GM12875 (cell line): ENCODE results near the gene OTOP2.

Experiments
- H3K4me3 ChIP-seq: one replicate; pipeline ENCODE4 v1.5.1; 2011; ENCODE audit warnings: low read depth, low read length, control low read depth
- TF ChIP-seq, protein P1 (sequence below): IDR thresholded peaks from 2 replicates; pipeline ENCODE4 v1.5.1; 2011; ENCODE audit warnings: low read depth, mild to moderate bottlenecking, control low read depth, inconsistent platforms, low read length, moderate library complexity, borderline replicate concordance; ENCODE audit not compliant: insufficient read depth

OTOP2 gene

GRCh38 chr17:74950207-74950606 is 26.1 kb downstream of the OTOP2 start:
- H3K4me3 ChIP-seq: no peak overlapping the region
- TF ChIP-seq, protein P1, sequence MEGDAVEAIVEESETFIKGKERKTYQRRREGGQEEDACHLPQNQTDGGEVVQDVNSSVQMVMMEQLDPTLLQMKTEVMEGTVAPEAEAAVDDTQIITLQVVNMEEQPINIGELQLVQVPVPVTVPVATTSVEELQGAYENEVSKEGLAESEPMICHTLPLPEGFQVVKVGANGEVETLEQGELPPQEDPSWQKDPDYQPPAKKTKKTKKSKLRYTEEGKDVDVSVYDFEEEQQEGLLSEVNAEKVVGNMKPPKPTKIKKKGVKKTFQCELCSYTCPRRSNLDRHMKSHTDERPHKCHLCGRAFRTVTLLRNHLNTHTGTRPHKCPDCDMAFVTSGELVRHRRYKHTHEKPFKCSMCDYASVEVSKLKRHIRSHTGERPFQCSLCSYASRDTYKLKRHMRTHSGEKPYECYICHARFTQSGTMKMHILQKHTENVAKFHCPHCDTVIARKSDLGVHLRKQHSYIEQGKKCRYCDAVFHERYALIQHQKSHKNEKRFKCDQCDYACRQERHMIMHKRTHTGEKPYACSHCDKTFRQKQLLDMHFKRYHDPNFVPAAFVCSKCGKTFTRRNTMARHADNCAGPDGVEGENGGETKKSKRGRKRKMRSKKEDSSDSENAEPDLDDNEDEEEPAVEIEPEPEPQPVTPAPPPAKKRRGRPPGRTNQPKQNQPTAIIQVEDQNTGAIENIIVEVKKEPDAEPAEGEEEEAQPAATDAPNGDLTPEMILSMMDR: no peak

- no peak overlapping the region for H3K4me3 ChIP-seq
- TF ChIP-seq, protein P1: no peak
Measured at GRCh38 chr17:74951065-74951464, 27.0 kb downstream of the OTOP2 start.

DNA sequence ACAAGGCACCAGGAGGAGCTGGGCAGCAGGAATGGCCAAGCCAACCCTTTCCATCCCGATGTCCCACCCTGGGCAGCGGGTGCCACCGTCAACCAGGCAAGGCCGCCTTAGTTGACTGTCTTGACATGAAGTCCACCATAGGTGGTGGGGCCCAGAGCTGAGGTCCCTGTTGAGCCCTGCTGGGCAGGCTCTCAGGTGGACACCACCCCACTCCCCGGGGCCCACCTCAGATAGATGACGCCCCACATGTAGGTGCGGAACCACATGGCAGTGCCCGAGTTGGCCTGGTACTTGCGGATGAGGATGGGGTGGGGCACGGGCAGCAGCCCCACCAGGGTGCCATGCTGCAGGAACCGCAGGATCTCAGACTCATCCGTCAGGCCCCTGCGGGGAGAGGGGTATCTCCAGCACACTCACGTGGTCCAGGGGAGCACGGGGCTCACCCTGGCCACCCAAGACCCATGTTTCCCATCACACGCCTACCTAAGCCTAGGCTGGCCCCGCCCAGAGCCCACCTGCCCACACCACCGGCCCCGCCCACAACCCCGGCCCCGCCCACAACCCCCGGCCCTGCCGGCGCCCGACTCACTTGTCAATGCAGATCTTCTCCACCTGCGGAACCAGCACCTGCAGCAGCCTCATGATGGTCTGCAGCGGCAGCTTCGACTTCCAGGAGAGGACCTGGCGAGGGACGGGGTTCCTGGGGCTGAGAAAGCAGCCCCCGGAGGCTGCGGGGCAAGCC is 27.8 kb downstream of the OTOP2 start:
- TF ChIP-seq, protein P1: no peak
- no peak overlapping the region for H3K4me3 ChIP-seq

DNA sequence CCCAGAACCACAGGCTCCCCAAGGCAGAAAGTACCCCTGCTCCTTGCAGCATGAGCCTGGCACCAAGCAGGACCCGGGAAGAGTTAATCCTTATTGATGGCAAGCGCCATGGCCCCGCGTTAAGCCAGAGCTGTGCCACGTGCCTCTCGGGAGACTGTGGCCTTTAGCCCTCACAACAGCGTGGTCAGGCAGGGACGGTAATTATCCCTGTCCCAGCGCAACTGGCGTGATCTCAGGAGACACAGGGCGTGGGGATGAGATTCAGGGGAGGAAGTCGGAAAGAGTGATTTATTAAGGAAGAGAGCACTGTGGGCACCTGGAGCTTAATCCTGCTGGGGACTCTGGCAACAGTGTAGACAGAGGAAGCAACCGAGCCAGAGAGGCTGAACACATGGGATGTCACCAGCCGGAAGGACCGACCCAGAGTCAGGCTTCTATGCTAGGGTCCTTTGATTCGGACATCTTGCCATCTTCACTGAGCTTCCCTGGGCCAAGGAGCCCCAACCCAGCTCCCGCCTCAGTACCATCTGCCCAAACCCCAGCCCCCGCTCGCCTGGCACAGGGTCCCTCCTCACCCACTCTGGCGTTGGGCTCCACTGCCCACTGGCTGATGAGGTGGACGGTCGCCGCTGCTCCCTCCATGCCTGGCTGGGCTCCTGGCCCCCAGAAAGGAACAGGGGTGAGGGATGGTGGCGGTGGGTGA is 28.5 kb downstream of the OTOP2 start:
- no peak overlapping the region for H3K4me3 ChIP-seq
- TF ChIP-seq, protein P1: no peak

DNA sequence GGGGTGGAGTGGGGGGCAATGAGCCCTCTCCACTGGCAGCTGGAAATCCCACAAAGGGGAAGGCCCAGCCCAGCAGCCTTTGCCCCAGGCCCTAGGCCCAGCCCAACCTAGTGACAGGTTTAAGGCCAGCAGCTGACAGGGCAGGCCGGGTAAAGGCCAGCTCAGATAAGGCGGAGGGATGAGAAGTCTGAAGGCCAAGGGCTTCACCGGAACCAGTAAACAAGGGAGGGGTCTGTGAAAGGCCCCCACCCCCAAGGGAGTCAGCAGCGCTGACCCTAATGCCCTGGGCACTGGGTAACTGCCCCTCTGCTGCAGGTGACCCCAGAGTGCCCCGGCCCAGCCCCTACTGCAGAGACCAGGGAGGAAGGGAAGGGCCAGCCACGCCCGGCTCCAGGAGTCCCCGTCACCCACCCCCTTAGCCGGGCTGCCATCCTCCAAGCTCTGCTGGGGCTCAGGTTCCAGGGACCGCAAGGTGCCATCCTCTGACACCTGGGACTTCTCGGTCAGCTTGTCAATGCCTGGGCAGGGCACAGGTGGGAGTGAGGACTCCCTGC is 29.1 kb downstream of the OTOP2 start:
- TF ChIP-seq, protein P1: no peak
- no peak overlapping the region for H3K4me3 ChIP-seq

- H3K4me3 ChIP-seq: no peak overlapping the region
Measured at GRCh38 chr17:74954115-74954514, 30.0 kb downstream of the OTOP2 start.

More at GRCh38 chr17:74954115-74954514, 30.0 kb downstream of the OTOP2 start:
- TF ChIP-seq, protein P1: no peak
